Activated CD4-positive, alpha-beta T cell treated with anti-CD3 and anti-CD28 coated beads, Interleukin-2, amount 50 U/mL, for 48 hours (primary cell): ENCODE results near the gene NREP.

Experiments
- DNase-seq, 2 experiments: peaks; one replicate each; pipeline ENCODE4 v3.0.0-alpha.2; 2020

The NREP gene

DNA sequence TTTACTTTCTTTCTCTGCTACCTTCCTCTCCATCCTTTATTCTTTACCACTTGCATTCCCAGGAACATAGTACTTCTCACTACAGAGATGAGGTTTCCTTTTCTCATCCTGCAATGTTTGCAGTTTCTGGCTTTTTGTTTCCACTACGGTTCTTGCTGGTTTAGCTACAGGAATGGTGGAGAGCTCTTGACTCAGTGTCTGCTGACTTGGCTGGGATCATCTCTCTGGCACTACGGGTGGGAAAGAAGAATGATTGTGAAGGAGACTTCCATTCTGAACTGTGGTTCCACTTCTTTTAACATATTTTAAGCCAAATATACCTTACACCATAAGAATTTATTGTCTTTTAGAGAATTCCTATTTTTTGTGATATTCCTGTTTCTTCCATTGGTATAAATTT lies 65.1 kb downstream of the NREP start:
- no peak for DNase-seq

DNA sequence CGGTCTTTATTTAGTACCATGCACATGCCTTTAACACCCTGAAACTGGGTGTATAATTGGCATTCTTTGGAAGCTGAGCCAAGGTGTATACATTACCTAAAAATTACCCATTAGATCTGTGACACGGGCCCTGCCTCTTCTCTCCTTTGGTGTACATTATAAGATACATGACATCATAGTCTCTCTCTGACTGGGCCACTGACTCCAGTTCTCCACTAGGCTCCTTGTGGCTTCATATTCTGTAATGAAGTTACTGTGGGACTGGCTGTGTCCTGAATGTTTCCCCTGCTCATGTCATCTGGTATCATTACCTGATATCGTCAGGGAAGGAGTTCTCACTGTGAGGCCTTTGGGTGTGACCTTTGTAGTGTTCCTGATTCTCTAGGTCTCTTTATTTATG lies 65.5 kb downstream of the NREP start:
- no peak for DNase-seq

- DNase-seq = no peak
Measured at GRCh38 chr5:111689357-111689935, 67.5 kb downstream of the NREP start.

GRCh38 chr5:111685969-111686368 lies 71.0 kb downstream of the NREP start:
- no peak for DNase-seq

- DNase-seq = no peak
Measured at GRCh38 chr5:111682641-111683040, 74.4 kb downstream of the NREP start.

DNA sequence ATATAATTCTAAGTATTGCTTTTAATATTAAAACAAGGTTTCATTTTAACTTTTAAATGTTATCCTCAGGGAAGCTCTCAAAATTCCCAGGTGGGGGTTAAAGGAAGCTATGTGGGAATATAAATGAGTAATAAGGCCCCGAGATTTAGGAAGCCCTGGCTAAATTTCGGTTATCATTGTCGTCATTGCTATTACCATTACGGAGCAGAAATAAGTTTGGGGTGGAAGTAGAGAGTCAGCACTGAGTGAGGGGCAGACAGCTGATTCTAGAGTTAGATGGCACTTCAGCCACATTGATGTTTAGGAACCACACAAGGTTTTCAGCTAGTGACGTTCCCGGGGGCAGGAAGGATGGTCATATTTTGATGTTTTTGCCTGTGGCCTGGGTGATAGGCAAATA lies 74.9 kb downstream of the NREP start:
- DNase-seq = no peak

DNA sequence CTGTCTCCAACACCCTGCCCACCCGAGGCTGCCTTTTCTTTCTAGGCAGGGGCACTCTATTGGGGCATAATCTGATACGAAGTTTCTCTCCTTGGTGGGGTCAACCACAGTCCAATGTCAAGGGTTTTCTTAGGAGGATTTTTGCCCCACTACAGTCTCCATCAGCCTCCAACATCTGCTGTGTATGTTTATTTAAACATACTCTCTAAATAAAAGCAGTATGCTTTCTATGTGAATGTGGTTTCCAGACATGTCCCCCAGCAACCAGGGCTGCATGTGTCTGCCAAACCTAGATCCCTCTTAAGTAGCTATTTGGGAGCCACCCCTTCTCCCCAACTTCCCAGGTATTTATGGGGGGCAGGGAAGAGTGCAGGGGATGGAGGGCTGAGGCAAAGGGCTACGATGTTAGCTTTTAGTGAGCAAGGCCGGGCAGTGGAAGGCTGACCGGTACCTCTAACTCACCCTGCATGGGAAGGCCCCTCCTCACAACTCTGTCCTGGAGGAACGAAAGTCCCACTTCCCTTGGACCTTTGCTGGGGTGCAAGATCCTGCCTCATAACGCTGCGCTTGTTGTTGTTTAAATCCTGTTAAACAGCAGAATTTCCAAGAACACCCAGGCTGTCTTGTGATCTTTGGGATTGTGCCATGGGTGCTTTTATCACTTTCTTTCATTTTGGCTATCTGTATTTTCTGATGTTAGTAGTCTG lies 75.4 kb downstream of the NREP start:
- DNase-seq = no peak

DNA sequence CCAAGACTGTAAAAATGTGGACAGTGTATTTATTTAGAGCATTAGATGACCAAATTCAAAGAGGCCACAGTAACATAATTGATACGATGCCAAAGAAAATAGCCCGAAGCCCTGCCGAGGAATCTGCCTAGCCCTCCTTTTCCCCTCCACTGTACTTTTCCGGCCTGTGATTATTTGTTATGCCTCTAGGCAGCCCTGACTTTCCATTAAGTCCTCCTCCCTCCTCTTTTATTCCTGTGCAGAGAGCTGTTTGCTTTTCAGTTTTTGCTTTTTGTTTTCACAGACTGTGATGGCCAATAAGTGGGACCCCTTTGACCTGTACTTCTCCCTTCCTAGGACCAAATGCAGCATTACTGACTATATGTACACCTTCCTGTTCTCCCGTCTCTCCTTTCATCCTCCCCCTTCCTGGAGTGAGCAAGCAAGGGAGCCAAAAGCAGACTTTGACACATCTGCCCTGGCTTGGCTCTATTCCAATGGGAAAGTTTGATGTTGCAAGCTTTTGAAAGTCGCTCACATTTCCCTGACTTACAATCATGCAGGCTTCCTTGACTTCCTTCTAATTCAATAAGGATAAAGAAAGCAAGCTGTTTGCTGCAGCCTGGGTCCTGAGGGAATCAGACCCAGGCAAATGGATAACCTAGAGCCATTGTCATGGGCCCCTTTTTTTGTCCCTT lies 76.1 kb downstream of the NREP start:
- DNase-seq = no peak

DNA sequence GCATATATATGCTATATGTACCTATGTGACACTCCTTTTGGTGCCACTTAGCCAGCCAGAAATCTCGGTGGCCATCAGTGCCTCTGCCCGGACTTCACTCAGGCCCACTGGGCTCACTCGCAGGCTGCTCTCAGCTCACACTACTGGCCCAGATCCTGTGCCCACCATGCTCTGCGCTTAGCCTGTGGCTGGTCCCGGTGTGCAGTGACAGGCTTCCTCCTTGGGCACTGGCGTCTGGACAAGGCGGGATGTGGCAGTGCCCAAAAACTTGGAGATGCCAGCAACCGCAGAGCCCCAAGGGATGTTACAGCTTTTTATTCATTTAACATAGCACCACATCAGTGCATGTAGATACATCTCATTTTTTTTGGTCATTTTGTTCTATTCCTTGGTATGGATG lies 77.4 kb downstream of the NREP start:
- DNase-seq = no peak
